Panc1 (cell line): ENCODE measurements around the gene GYG2. TPM values are rescaled to one million over a fixed set of nuclear protein-coding genes. Genes with fewer than 3 reads are reported as not detected.
"Not testable (repeated sequence)": the region's sequence is repeated elsewhere in the genome, so short reads cannot be mapped to it uniquely, and the experiment has no call there.

Experiments used
- ATAC-seq: fragments of 200-7000 bp; cut with Tn5 transposase; 2 replicates; pipeline ENCODE4 v1.9.1; 2020; ENCODE audit warnings: mild to moderate bottlenecking, moderate library complexity
- BruUV-seq: library from RNA; stranded (reverse); fragments of 400-500 nt; replicated peaks from 2 replicates; lab custom pipeline; 2021; lab: Mats Ljungman, UMichigan
- CTCF ChIA-PET: fragments of 300-600 bp; sonication (Branson Sonifier 250); formaldehyde crosslinking; loops from one replicate; lab custom pipeline; 2022; ENCODE audit warnings: antibody characterized with exemption; lab: Charles Lee
- POLR2A ChIA-PET: fragments of 300-600 bp; sonication (Branson Sonifier 250); formaldehyde crosslinking; loops from one replicate; lab custom pipeline; 2022; ENCODE audit warnings: antibody characterized with exemption; lab: Charles Lee
- DNase-seq: peaks from one replicate; pipeline ENCODE4 v3.0.0-alpha.2; 2010; ENCODE audit warnings: low read depth, low spot score
- H3K27ac ChIP-seq: 2 replicates; pipeline ENCODE4 v1.5.1; 2011; ENCODE audit warnings: mild to moderate bottlenecking, low read length, inconsistent platforms
- H3K27me3 ChIP-seq: fragments of 200-500 bp; sonication (Bioruptor generic); 2 replicates; pipeline ENCODE4 v1.6.0; 2014; ENCODE audit warnings: low read length, inconsistent platforms; ENCODE audit not compliant: control insufficient read depth, insufficient read depth
- H3K36me3 ChIP-seq: fragments of 200-500 bp; sonication (Bioruptor generic); 2 replicates; pipeline ENCODE4 v1.5.1; 2014; ENCODE audit warnings: inconsistent platforms, mild to moderate bottlenecking, low read length, moderate library complexity; ENCODE audit not compliant: control insufficient read depth, insufficient read depth
- H3K4me1 ChIP-seq: 2 replicates; pipeline ENCODE4 v1.5.1; 2011; ENCODE audit warnings: inconsistent platforms, mild to moderate bottlenecking, low read length, moderate library complexity; ENCODE audit not compliant: control insufficient read depth, insufficient read depth
- H3K4me3 ChIP-seq, 2 experiments: 2 replicates each; pipeline ENCODE4 v1.5.1; 2011 to 2012; ENCODE audit warnings: low read depth in 2 of 2, low read length in 2 of 2, mild to moderate bottlenecking in 2 of 2, inconsistent platforms in 1 of 2, moderate library complexity in 1 of 2
- H3K9me3 ChIP-seq: fragments of 200-500 bp; sonication (Bioruptor generic); 2 replicates; pipeline ENCODE4 v1.5.1; 2014; ENCODE audit warnings: low read depth, mild to moderate bottlenecking, inconsistent platforms, low read length, moderate library complexity; ENCODE audit not compliant: control insufficient read depth, insufficient read depth
- CTCF ChIP-seq: fragments of 450-650 bp; IDR thresholded peaks from 2 replicates; pipeline ENCODE4 v1.5.1; 2017; ENCODE audit warnings: mild to moderate bottlenecking
- POLR2AphosphoS5 ChIP-seq: IDR thresholded peaks from 2 replicates; pipeline ENCODE4 v1.6.1; 2012; ENCODE audit warnings: mild to moderate bottlenecking, low read depth, low read length, moderate library complexity
- REST ChIP-seq, 2 experiments: IDR thresholded peaks; 2 replicates each; pipeline ENCODE4 v1.6.1; 2011 to 2012; ENCODE audit warnings: low read depth in 2 of 2, control low read depth in 1 of 2, low read length in 1 of 2, mild to moderate bottlenecking in 1 of 2, moderate library complexity in 1 of 2; ENCODE audit not compliant: insufficient read depth in 1 of 2
- SIN3A ChIP-seq: IDR thresholded peaks from 2 replicates; pipeline ENCODE4 v1.6.1; 2012; ENCODE audit warnings: low read depth, mild to moderate bottlenecking, low read length, moderate library complexity, borderline replicate concordance; ENCODE audit not compliant: insufficient read depth
- TCF7L2 ChIP-seq: IDR thresholded peaks from 2 replicates; pipeline ENCODE4 v1.6.1; 2011; ENCODE audit warnings: mild to moderate bottlenecking, low read depth, low read length, inconsistent platforms
- in situ Hi-C: cut with HindIII; loops from 2 replicates; pipeline ENCODE4 v1.10.0; 2016; ENCODE audit warnings: low sequenced_read_pairs, low pct_unique_long_range_greater_than_20kb
- intact Hi-C: fragments of 100-400 bp; cut with micrococcal nuclease; formaldehyde crosslinking; loops from one replicate; pipeline ENCODE4 v1.10.0; 2022; ENCODE audit not compliant: unreplicated experiment
- total RNA-seq: library from RNA; stranded (reverse); gene quantifications from one replicate; pipeline ENCODE4 v1.2.1, GENCODE V29; 2021; ENCODE audit not compliant: unreplicated experiment

GYG2 gene
- total RNA-seq, 1 experiment from 2014 or later = 0.85 TPM

- TF ChIP-seq CTCF (no peak), POLR2AphosphoS5 (no peak), REST (IDR thresholded peaks at IDR 0.05; ENCODE audit: insufficient read depth in 1 of 2, low read depth in 2 of 2, low read length in 1 of 2) (no peak)
- no peaks in the 10 kb centered on the region for H3K27me3 ChIP-seq
- H3K36me3 ChIP-seq = no peaks in the 10 kb centered on the region
- intact Hi-C loops = no loop called here
- ATAC-seq (no peak), DNase-seq (no peak)
- CTCF ChIA-PET = no interaction called here
- H3K9me3 ChIP-seq = no peaks in the 10 kb centered on the region
- POLR2A ChIA-PET = no interaction called here
- H3K4me3 ChIP-seq = no peak overlapping the region
- BruUV-seq = no TSS peak
- H3K4me1 ChIP-seq = no peaks in the 10 kb centered on the region
- no peak overlapping the region for H3K27ac ChIP-seq
- in situ Hi-C loops = no loop called here
Observed at GRCh38 chrX:2793752-2794151, 35.0 kb upstream of the GYG2 start.

GRCh38 chrX:2794336-2794735 lies 34.4 kb upstream of the GYG2 start:
- no peak overlapping the region for H3K27ac ChIP-seq
- ChIA-PET POLR2A (no interaction called here), CTCF (no interaction called here)
- in situ Hi-C loops (no loop called here), intact Hi-C loops (no loop called here)
- no peak overlapping the region for H3K4me3 ChIP-seq
- BruUV-seq = no TSS peak
- no peaks in the 10 kb centered on the region for H3K9me3 ChIP-seq
- no peaks in the 10 kb centered on the region for H3K4me1 ChIP-seq
- no peaks in the 10 kb centered on the region for H3K36me3 ChIP-seq
- no peak for ATAC-seq
- H3K27me3 ChIP-seq = no peaks in the 10 kb centered on the region
- DNase-seq = no peak
- TF ChIP-seq REST (IDR thresholded peaks at IDR 0.05; ENCODE audit: insufficient read depth in 1 of 2, low read depth in 2 of 2, low read length in 1 of 2) = no peak
- no peak for TF ChIP-seq CTCF
- no peak for TF ChIP-seq TCF7L2
- no peak for TF ChIP-seq SIN3A

- H3K27me3 ChIP-seq, ATAC-seq, in situ Hi-C loops, H3K4me1 ChIP-seq, H3K36me3 ChIP-seq, DNase-seq, H3K9me3 ChIP-seq, intact Hi-C loops, H3K27ac ChIP-seq, CTCF ChIA-PET, H3K4me3 ChIP-seq, BruUV-seq, POLR2A ChIA-PET: not testable (repeated sequence)
Observed at GRCh38 chrX:2796808-2797207, 31.9 kb upstream of the GYG2 start.
